ENCODE results near the gene FBXW9. TPM values are rescaled to one million over a fixed set of nuclear protein-coding genes. Genes with fewer than 3 reads are reported as not detected.

FBXW9 gene
- total and polyA plus RNA-seq, 2 of the 8 experiments (the other 6 are each of a cell fraction or from before 2014, with no cell fraction given) = 10.8 to 30.1 TPM

- TF ChIP-seq CHD7 (IDR thresholded peaks at IDR 0.05; ENCODE audit: insufficient replicate concordance, low read length) (no peak), CBX8 (IDR thresholded peaks at IDR 0.05; ENCODE audit: borderline replicate concordance, low read depth, low read length) (no peak), BCL11A (IDR thresholded peaks at IDR 0.05; ENCODE audit: low read depth in 2 of 2, low read length in 2 of 2) (no peak), EZH2 (IDR thresholded peaks at IDR 0.05; ENCODE audit: low read depth, low read length, severe bottlenecking) (no peak), POLR2A (IDR thresholded peaks at IDR 0.05; ENCODE audit: control extremely low read depth in 1 of 2, low read depth in 2 of 2, low read length in 2 of 2) (no peak)
Measured at GRCh38 chr19:12737835-12738351, 41.5 kb upstream of the FBXW9 start (continued).

Data from H1 (cell line).